ENCODE data around the gene WNT4.

DNA sequence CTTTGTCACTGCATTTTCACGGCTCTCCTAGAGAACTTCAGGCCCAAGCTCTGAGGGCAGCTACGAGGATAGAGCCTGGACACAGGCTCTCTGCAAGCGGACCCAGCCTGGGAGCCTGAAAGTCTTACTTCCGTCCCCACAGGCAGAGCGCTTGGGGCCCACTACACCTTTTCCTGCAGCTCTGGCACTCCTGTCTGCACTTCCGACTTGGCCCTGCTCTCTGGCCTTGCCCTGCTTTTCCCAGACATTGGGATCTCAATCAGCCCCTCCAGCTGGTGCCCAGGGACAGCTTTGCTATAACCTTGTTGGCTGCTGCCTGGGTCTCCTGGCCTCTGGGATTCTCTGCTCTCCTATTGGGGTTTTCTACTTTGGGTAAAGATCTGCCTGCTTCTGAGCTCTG, 27.6 kb downstream of the WNT4 start:
- TF ChIP-seq ZNF780A (CRISPR knock-in tag; IDR thresholded peaks at IDR 0.05): no peak
- no peak for TF ChIP-seq L3MBTL2 (IDR thresholded peaks at IDR 0.05)
- no peak for TF ChIP-seq SNIP1 (IDR thresholded peaks at IDR 0.05; ENCODE audit: low read depth)
- no peak for TF ChIP-seq ZNF347 (CRISPR knock-in tag; IDR thresholded peaks at IDR 0.05; ENCODE audit: low read depth)
- no peak for TF ChIP-seq SMARCC2 (IDR thresholded peaks at IDR 0.05; ENCODE audit: low read depth)
- no peak for TF ChIP-seq XRCC4 (IDR thresholded peaks at IDR 0.05; ENCODE audit: extremely low read depth, insufficient read depth, insufficient read length)
- TF ChIP-seq SIN3A (IDR thresholded peaks at IDR 0.05; ENCODE audit: borderline replicate concordance in 2 of 2, control insufficient read depth in 1 of 2, low read depth in 2 of 2, low read length in 2 of 2): no peak
- no peak for TF ChIP-seq JUN (IDR thresholded peaks at IDR 0.05; ENCODE audit: borderline replicate concordance, low read depth, low read length)
- no peak for TF ChIP-seq JUN (CRISPR knock-in tag; IDR thresholded peaks at IDR 0.05; ENCODE audit: borderline replicate concordance)
- no peak for TF ChIP-seq CEBPB (tag; IDR thresholded peaks at IDR 0.05)
- TF ChIP-seq HCFC1 (IDR thresholded peaks at IDR 0.05; ENCODE audit: low read depth, low read length): no peak
- no peak for TF ChIP-seq POLR2AphosphoS5 (IDR thresholded peaks at IDR 0.05; ENCODE audit: control insufficient read depth, insufficient read depth, low read depth, low read length)
- TF ChIP-seq, protein P1, sequence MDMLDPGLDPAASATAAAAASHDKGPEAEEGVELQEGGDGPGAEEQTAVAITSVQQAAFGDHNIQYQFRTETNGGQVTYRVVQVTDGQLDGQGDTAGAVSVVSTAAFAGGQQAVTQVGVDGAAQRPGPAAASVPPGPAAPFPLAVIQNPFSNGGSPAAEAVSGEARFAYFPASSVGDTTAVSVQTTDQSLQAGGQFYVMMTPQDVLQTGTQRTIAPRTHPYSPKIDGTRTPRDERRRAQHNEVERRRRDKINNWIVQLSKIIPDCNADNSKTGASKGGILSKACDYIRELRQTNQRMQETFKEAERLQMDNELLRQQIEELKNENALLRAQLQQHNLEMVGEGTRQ (CRISPR knock-in tag; IDR thresholded peaks at IDR 0.05): no peak
